ENCODE results near the gene RNASE7. TPM values are rescaled to one million over a fixed set of nuclear protein-coding genes. Genes with fewer than 3 reads are reported as not detected.

RNASE7 gene
- total RNA-seq, 3 donors from 2014 or later (not counting 1 experiment from before 2014, with no cell fraction given), result not detected

- H3K27me3 ChIP-seq (ENCODE audit: control insufficient read depth, insufficient read depth, low read length), result no peaks in the 10 kb centered on the region
- H3K4me1 ChIP-seq (ENCODE audit: control insufficient read depth, insufficient read depth, low read length), result peaks cover 18% of the 10 kb centered on the region
- no peak for DNase-seq
- intact Hi-C loops (cut with micrococcal nuclease), result no loop called here
- WGBS (ENCODE audit: insufficient coverage), result 79% methylated on average over 17 of the region's 17 CpGs
- no peaks in the 10 kb centered on the region for H3K9me3 ChIP-seq (ENCODE audit: control insufficient read depth, insufficient read depth, low read length)
- no peak for ATAC-seq
- H3K4me3 ChIP-seq (ENCODE audit: low read length), result no peak overlapping the region
- Mint-ChIP-seq H3K27ac (peak overlapping the region in 1 of 2 donors; percentile 74), H3K9me3 (no peaks in the 10 kb centered on the region), H3K4me3 (no peak overlapping the region), H3K27me3 (ENCODE audit: low read depth in 2 of 2) (peaks cover 0 to 10% of the 10 kb centered on the region in 2 donors), H3K4me1 (peaks cover 15 to 16% of the 10 kb centered on the region in 2 donors), H3K36me3 (no peaks in the 10 kb centered on the region)
- no peaks in the 10 kb centered on the region for H3K36me3 ChIP-seq (ENCODE audit: control insufficient read depth, insufficient read depth, low read length)
- TF ChIP-seq CTCF (IDR thresholded peaks at IDR 0.05), result no peak
- H3K27ac ChIP-seq (ENCODE audit: low read length), result no peak overlapping the region
Observed at GRCh38 chr14:21084998-21085853, 43.1 kb downstream of the RNASE7 start.

DNA sequence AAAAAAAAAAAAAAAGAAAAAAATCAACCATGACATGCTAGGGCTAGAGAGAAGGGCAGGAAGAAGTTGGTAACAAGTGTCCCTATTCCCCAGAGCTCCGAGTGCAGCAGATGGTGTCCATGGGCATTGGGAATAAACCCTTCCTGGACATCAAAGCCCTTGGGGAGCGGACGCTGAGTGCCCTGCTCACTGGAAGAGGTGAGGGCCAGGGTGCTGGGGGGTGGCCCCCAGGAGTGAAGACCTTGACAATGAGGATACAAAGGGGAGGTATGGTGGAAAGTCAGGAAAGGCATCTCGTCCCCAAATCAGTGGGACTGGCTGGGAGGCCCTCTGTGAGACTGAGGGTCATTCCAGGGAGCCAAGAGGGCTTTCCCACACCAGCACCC, 44.7 kb downstream of the RNASE7 start:
- intact Hi-C loops (cut with micrococcal nuclease), result loop anchor here (2.0 kb wide), 1 partner anchor 16 kb away; the partner anchor contains the start of gene ARHGEF40
- no peak overlapping the region for H3K4me3 ChIP-seq (ENCODE audit: low read length)
- WGBS (ENCODE audit: insufficient coverage), result 91% methylated on average over 4 of the region's 4 CpGs
- H3K36me3 Mint-ChIP-seq, result no peaks in the 10 kb centered on the region
- H3K9me3 ChIP-seq (ENCODE audit: control insufficient read depth, insufficient read depth, low read length), result no peaks in the 10 kb centered on the region
- peaks cover 0 to 10% of the 10 kb centered on the region in 2 donors for H3K27me3 Mint-ChIP-seq (ENCODE audit: low read depth in 2 of 2)
- no peak overlapping the region for H3K4me3 Mint-ChIP-seq
- peaks cover 18% of the 10 kb centered on the region for H3K4me1 ChIP-seq (ENCODE audit: control insufficient read depth, insufficient read depth, low read length)
- H3K9me3 Mint-ChIP-seq, result no peaks in the 10 kb centered on the region
- peaks cover 15 to 16% of the 10 kb centered on the region in 2 donors for H3K4me1 Mint-ChIP-seq
- ATAC-seq (no peak), DNase-seq (no peak)
- H3K36me3 ChIP-seq (ENCODE audit: control insufficient read depth, insufficient read depth, low read length), result no peaks in the 10 kb centered on the region
- peak overlapping the region; percentile 66 to 76 for H3K27ac Mint-ChIP-seq
- peak overlapping the region; percentile 65 for H3K27ac ChIP-seq (ENCODE audit: low read length)
- no peaks in the 10 kb centered on the region for H3K27me3 ChIP-seq (ENCODE audit: control insufficient read depth, insufficient read depth, low read length)
- TF ChIP-seq CTCF (IDR thresholded peaks at IDR 0.05), result no peak

GRCh38 chr14:21087294-21088091, 45.3 kb downstream of the RNASE7 start:
- no peak for TF ChIP-seq CTCF (IDR thresholded peaks at IDR 0.05)
- intact Hi-C loops (cut with micrococcal nuclease), result loop anchor here (2.0 kb wide), 1 partner anchor 17 kb away; the partner anchor contains the start of gene ARHGEF40
- peaks cover 0 to 10% of the 10 kb centered on the region in 2 donors for H3K27me3 Mint-ChIP-seq (ENCODE audit: low read depth in 2 of 2)
- peaks cover 22% of the 10 kb centered on the region for H3K4me1 ChIP-seq (ENCODE audit: control insufficient read depth, insufficient read depth, low read length)
- H3K27ac ChIP-seq (ENCODE audit: low read length), result peak overlapping the region; percentile 65
- no peaks in the 10 kb centered on the region for H3K9me3 Mint-ChIP-seq
- no peaks in the 10 kb centered on the region for H3K36me3 ChIP-seq (ENCODE audit: control insufficient read depth, insufficient read depth, low read length)
- H3K4me1 Mint-ChIP-seq, result peaks cover 17 to 19% of the 10 kb centered on the region in 2 donors
- no peaks in the 10 kb centered on the region for H3K27me3 ChIP-seq (ENCODE audit: control insufficient read depth, insufficient read depth, low read length)
- H3K27ac Mint-ChIP-seq, result peak overlapping the region; percentile 66 to 76
- no peaks in the 10 kb centered on the region for H3K36me3 Mint-ChIP-seq
- no peak overlapping the region for H3K4me3 Mint-ChIP-seq
- H3K4me3 ChIP-seq (ENCODE audit: low read length), result no peak overlapping the region
- 61% methylated on average over 19 of the region's 19 CpGs for WGBS (ENCODE audit: insufficient coverage)
- DNase-seq (peak; percentile 46 to 97), ATAC-seq (peak; percentile 78 to 79 (median 78))
- H3K9me3 ChIP-seq (ENCODE audit: control insufficient read depth, insufficient read depth, low read length), result no peaks in the 10 kb centered on the region
